Vagina (tissue), 2 donors: ENCODE data around the gene ERVK3-1.

Source experiments
- POLR2A ChIP-seq, 2 donors: fragments of 450-650 bp; IDR thresholded peaks; one replicate each; pipeline ENCODE4 v1.6.1; 2017; ENCODE audit warnings: antibody characterized with exemption in 2 of 2, mild to moderate bottlenecking in 2 of 2, moderate library complexity in 2 of 2
- TF ChIP-seq, protein P1 (sequence below), 3 experiments: fragments of 450-650 bp in 2 of 3; fragments of 200-600 bp in 1 of 3; sonication (generic) in 1 of 3; IDR thresholded peaks; one replicate each; pipeline ENCODE4 v1.5.1; 2017 to 2019; ENCODE audit warnings: antibody characterized with exemption in 3 of 3, mild to moderate bottlenecking in 2 of 3, moderate library complexity in 2 of 3

DNA sequence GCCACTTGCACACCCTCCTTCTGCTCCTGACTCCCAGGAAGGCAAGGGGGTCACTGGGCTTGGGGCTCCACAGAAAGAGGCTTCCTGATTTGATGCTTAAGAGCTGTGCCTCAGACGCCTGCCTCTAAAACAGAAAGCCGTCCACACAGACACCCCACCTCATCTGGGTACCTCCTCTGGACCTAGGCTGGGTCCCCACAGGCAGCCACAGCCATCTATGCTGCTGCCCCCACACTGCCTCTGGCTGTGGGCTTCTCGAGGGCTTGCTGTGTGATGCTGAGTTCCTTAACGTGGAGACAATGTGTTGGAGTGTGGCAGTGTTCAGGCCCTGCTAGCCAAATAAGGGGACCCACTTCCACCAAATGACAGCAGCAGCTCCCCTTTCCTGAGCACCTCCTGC is 13.1 kb downstream of the ERVK3-1 start:
- no peak for TF ChIP-seq POLR2A (IDR thresholded peaks at IDR 0.05)
- TF ChIP-seq, protein P1, sequence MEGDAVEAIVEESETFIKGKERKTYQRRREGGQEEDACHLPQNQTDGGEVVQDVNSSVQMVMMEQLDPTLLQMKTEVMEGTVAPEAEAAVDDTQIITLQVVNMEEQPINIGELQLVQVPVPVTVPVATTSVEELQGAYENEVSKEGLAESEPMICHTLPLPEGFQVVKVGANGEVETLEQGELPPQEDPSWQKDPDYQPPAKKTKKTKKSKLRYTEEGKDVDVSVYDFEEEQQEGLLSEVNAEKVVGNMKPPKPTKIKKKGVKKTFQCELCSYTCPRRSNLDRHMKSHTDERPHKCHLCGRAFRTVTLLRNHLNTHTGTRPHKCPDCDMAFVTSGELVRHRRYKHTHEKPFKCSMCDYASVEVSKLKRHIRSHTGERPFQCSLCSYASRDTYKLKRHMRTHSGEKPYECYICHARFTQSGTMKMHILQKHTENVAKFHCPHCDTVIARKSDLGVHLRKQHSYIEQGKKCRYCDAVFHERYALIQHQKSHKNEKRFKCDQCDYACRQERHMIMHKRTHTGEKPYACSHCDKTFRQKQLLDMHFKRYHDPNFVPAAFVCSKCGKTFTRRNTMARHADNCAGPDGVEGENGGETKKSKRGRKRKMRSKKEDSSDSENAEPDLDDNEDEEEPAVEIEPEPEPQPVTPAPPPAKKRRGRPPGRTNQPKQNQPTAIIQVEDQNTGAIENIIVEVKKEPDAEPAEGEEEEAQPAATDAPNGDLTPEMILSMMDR (IDR thresholded peaks at IDR 0.05): no peak
